T-helper 17 cell (primary cell): ENCODE measurements around the gene TLE4. TPM values are rescaled to one million over a fixed set of nuclear protein-coding genes. Genes with fewer than 3 reads are reported as not detected.
"Not testable (repeated sequence)": the region's sequence is repeated elsewhere in the genome, so short reads cannot be mapped to it uniquely, and the experiment has no call there.

Source experiments
- ATAC-seq: fragments of 150-1000 bp; cut with Tn5 transposase; 2 replicates; pipeline ENCODE4 v1.10.0; 2021; ENCODE audit warnings: mild to moderate bottlenecking, moderate library complexity
- DNase-seq, 3 donors: peaks; one replicate each; pipeline versions ENCODE4 v3.0.0 to v3.0.0-alpha.2; 2020 to 2021
- H3K9me3 ChIP-seq: one replicate; pipeline ENCODE4 v1.7.0; 2013; ENCODE audit warnings: low read length, mild to moderate bottlenecking; ENCODE audit not compliant: control insufficient read depth, poor library complexity, severe bottlenecking
- H3K27ac Mint-ChIP-seq: one replicate; pipeline ENCODE4 v1.8.0; 2022; ENCODE audit warnings: mild to moderate bottlenecking, moderate library complexity, mixed read lengths
- H3K27me3 Mint-ChIP-seq: one replicate; pipeline ENCODE4 v1.8.0; 2022; ENCODE audit warnings: mixed read lengths
- H3K36me3 Mint-ChIP-seq: one replicate; pipeline ENCODE4 v1.8.0; 2022; ENCODE audit warnings: low read depth, mixed read lengths
- H3K4me1 Mint-ChIP-seq: one replicate; pipeline ENCODE4 v1.8.0; 2022; ENCODE audit warnings: mild to moderate bottlenecking, mixed read lengths
- H3K4me3 Mint-ChIP-seq: one replicate; pipeline ENCODE4 v1.8.0; 2022; ENCODE audit warnings: mild to moderate bottlenecking, moderate library complexity, mixed read lengths
- total RNA-seq, 4 donors: library from RNA in 2 of 4; stranded (reverse) in 2 of 4; gene quantifications; one replicate each; pipeline ENCODE4 v1.2.3 and lab custom pipeline; 2022 to 2026

Gene TLE4
- total RNA-seq, 2 donors from 2014 or later, result 104 to 154 TPM

- no peak for ATAC-seq
- Mint-ChIP-seq H3K27ac (peak overlapping the region; percentile 10), H3K4me3 (no peak overlapping the region), H3K4me1 (peaks cover 47% of the 10 kb centered on the region), H3K36me3 (no peaks in the 10 kb centered on the region), H3K27me3 (no peaks in the 10 kb centered on the region)
- H3K9me3 ChIP-seq, result no peaks in the 10 kb centered on the region
- DNase-seq, result no peak
These were observed 27.0 kb downstream of the TLE4 start for GRCh38 chr9:79598562-79599345.

DNA sequence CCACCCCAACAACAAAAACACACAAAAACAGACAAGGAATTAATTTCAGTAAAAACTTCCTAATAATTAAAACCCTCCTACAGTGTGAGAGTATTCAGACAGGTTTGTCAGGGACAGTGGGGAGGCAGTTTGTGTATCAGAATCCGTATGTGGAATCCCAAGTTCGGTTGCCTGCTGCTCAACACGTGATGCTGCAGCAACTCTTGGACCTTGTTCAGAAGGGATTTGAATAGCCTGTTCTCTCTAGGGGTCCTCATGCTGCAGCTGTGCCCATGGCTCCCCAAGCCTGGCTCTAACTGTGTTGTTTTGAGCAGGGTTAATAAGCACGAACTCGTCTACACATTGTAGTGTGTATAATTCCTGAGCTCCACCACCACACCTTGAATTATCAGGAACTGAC is 28.7 kb downstream of the TLE4 start:
- Mint-ChIP-seq H3K4me3 (no peak overlapping the region), H3K36me3 (no peaks in the 10 kb centered on the region), H3K4me1 (peaks cover 37% of the 10 kb centered on the region), H3K27ac (no peak overlapping the region), H3K27me3 (no peaks in the 10 kb centered on the region)
- DNase-seq (no peak), ATAC-seq (no peak)
- no peaks in the 10 kb centered on the region for H3K9me3 ChIP-seq

DNA sequence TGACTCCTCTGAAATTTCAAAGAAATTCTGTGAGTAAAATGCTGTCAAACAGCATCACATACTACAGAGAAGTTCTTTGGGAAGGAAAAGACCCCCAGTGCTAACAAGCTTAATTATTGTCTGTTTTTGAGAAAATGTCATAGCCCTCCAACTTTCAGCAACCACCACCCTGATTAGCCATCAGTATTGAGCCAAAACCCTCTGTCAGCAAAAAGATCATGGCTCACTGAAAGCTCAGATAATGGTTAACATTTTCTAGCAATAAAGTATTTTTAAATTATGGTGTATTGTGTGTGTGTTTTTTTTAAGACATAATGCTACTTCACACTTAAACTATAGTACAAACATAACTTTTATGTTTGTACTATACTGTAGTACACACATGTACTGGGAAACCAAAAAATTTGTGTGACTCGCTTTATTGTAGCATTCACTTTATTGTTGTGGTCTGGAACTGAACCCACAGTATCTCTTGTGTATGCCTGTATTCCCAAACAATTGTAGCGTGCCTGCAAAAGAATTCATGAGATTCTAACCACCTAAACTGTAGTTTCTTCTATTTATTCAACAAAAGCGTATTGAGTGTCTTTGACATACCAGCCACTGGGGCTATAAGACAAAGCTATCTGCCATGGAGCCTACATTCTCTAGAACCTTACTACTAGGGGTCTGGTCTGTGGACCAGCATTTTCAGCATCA is 31.6 kb downstream of the TLE4 start:
- H3K27ac Mint-ChIP-seq, result no peak overlapping the region
- no peak overlapping the region for H3K4me3 Mint-ChIP-seq
- no peaks in the 10 kb centered on the region for H3K27me3 Mint-ChIP-seq
- peaks cover 25% of the 10 kb centered on the region for H3K4me1 Mint-ChIP-seq
- no peak for DNase-seq
- H3K36me3 Mint-ChIP-seq, result peaks cover 3% of the 10 kb centered on the region
- H3K9me3 ChIP-seq, result no peaks in the 10 kb centered on the region
- ATAC-seq, result no peak

DNA sequence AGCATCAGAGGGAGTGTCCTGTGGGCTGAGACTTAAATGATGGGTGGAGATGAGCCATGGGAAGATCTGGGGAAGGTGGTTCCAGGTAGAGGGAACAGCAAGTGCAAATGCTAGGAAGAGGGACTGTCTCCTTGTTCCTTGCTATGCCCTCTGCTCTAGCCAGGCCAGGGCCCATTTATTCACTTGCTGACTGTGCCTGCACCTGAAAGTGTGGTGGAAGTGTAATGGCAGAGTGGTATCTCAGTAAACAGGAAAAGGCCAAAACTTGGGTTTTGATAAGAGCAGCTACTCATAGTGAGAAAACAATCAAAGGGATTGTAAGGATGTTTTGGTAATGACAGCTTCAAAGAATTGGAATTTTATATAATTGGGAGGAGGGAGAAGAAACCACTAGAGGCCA is 32.4 kb downstream of the TLE4 start:
- Mint-ChIP-seq H3K36me3 (peaks cover 3% of the 10 kb centered on the region), H3K4me3 (no peak overlapping the region), H3K27me3 (no peaks in the 10 kb centered on the region), H3K27ac (no peak overlapping the region), H3K4me1 (peaks cover 17% of the 10 kb centered on the region)
- no peak for ATAC-seq
- no peak for DNase-seq
- H3K9me3 ChIP-seq, result no peaks in the 10 kb centered on the region

- Mint-ChIP-seq H3K4me1 (peaks cover 16% of the 10 kb centered on the region), H3K4me3 (no peak overlapping the region), H3K27me3 (no peaks in the 10 kb centered on the region), H3K27ac (no peak overlapping the region), H3K36me3 (peaks cover 3% of the 10 kb centered on the region)
- DNase-seq, result no peak
- ATAC-seq, result no peak
- H3K9me3 ChIP-seq, result no peaks in the 10 kb centered on the region
These were observed 33.3 kb downstream of the TLE4 start for GRCh38 chr9:79604921-79605562.

DNA sequence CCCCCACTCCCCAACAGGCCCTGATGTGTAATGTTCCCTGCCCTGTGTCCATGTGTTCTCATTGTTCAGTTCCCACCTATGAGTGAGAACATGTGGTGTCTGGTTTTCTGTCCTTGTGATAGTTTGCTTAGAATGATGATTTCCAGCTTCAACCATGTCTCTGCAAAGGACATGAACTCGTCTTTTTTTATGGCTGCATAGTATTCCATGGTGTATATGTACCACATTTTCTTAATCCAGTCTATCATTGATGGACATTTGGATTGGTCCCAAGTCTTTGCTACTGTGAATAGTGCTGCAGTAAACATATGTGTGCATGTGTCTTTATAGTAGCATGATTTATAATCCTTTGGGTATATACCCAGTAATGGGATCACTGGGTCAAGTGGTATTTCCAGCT is 34.8 kb downstream of the TLE4 start:
- not testable (repeated sequence) for H3K36me3 Mint-ChIP-seq, DNase-seq, H3K9me3 ChIP-seq, H3K27me3 Mint-ChIP-seq, H3K27ac Mint-ChIP-seq, ATAC-seq, H3K4me3 Mint-ChIP-seq
- peaks cover 18% of the 10 kb centered on the region for H3K4me1 Mint-ChIP-seq

DNA sequence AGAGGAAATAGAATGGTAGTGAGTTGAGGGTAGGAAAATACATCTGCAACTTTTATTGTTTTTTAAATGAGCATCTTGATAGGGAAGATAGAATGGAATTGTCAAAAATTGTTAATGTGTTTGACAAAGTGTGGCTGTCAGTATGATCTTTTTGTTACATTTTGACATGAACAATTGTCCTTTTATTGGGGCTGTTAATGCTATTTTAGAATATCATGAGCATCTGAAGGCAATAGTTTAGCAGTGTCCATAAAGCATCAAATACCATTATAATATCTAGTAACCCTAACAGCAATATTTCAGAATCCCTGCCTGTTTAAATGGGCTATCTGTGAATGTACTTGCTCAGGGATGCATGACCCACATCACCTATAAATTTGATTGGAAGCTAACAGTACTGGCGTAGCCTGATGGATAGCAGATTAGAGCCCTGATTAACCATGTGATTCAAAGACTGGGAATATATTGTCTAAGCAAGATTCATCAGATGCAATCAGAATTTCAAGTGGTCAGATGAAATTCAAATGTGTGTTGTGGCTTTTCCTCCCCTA is 37.8 kb downstream of the TLE4 start:
- no peak overlapping the region for H3K4me3 Mint-ChIP-seq
- H3K36me3 Mint-ChIP-seq, result peaks cover 6% of the 10 kb centered on the region

GRCh38 chr9:79610019-79610631 is 38.4 kb downstream of the TLE4 start:
- H3K9me3 ChIP-seq, result no peaks in the 10 kb centered on the region
- no peak overlapping the region for H3K27ac Mint-ChIP-seq
- H3K4me3 Mint-ChIP-seq, result no peak overlapping the region
- peaks cover 8% of the 10 kb centered on the region for H3K36me3 Mint-ChIP-seq
- ATAC-seq (no peak), DNase-seq (no peak)
- H3K27me3 Mint-ChIP-seq, result no peaks in the 10 kb centered on the region
- H3K4me1 Mint-ChIP-seq, result peaks cover 32% of the 10 kb centered on the region

More for the DNA sequence above, 37.8 kb downstream of the TLE4 start:
- no peaks in the 10 kb centered on the region for H3K9me3 ChIP-seq
- ATAC-seq, result no peak
- no peak for DNase-seq
- Mint-ChIP-seq H3K27me3 (no peaks in the 10 kb centered on the region), H3K27ac (no peak overlapping the region), H3K4me1 (peaks cover 28% of the 10 kb centered on the region)

DNA sequence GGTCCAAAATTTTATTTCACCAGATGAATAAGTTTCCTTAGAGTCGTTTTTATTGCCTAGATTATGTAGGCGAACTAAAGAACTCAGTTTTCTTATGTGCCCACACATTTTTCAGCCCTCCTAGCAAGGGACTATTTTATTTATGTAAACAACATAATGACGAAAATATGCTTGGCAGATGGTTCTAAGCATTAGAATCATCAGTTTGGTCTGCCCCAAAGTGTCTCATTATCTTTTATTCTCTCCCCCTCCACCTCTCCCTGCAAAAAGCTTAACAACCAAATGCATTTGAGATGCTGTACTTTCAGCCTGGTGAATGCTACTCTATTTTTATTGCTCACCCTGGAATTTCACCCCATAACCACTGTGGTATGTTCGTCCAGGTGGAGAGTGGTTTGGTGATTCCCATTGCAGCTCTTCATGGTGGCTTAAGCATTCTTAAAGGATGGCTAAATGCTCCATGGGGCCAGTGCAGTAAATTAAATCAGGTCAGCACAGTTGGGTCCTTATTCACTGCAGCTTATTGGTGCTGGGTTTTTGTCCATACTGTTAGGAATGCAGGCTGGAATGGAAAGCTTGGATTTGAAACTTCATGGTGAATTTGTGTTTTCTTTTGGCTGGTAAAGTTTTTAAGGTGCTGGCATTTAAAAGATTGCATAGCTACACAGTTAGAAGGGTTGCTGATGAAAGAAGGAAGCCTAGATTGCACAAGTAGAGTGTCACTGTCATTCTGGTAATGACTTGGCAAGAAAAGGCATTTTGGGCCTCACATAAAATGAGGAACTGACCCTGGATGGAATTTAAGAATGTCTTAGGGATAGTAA is 39.2 kb downstream of the TLE4 start:
- DNase-seq (no peak), ATAC-seq (no peak)
- H3K36me3 Mint-ChIP-seq, result peaks cover 8% of the 10 kb centered on the region
- H3K27ac Mint-ChIP-seq, result no peak overlapping the region
- H3K4me3 Mint-ChIP-seq, result no peak overlapping the region
- H3K9me3 ChIP-seq, result no peaks in the 10 kb centered on the region
- H3K4me1 Mint-ChIP-seq, result peaks cover 32% of the 10 kb centered on the region
- no peaks in the 10 kb centered on the region for H3K27me3 Mint-ChIP-seq

GRCh38 chr9:79613145-79613544 is 41.4 kb downstream of the TLE4 start:
- H3K27ac Mint-ChIP-seq, result no peak overlapping the region
- no peak for DNase-seq

DNA sequence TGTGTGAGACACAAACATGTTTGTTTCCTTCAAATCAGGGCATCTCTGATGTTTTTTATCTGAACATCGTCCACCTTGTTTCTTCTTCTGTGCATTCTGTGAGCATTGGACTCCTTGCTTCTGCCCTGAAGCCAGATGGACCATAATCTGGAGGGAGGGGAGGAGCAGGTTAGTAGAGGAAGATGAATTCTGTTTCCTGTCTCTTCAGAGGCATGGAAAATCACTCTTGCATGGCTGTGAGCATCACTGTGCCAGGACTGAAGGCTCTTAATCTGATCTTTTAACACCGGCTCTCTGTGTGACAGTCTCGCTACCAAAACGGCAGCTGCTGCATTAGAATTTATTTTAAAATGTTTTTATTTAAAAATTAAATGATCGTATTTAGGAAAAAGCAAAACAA is 43.3 kb downstream of the TLE4 start:
- H3K27ac Mint-ChIP-seq, result no peak overlapping the region
- no peaks in the 10 kb centered on the region for H3K9me3 ChIP-seq
- DNase-seq, result no peak

More at GRCh38 chr9:79613145-79613544, 41.4 kb downstream of the TLE4 start:
- H3K9me3 ChIP-seq, result no peaks in the 10 kb centered on the region
- Mint-ChIP-seq H3K4me1 (peaks cover 35% of the 10 kb centered on the region), H3K4me3 (no peak overlapping the region), H3K27me3 (no peaks in the 10 kb centered on the region), H3K36me3 (peaks cover 5% of the 10 kb centered on the region)
- no peak for ATAC-seq

DNA sequence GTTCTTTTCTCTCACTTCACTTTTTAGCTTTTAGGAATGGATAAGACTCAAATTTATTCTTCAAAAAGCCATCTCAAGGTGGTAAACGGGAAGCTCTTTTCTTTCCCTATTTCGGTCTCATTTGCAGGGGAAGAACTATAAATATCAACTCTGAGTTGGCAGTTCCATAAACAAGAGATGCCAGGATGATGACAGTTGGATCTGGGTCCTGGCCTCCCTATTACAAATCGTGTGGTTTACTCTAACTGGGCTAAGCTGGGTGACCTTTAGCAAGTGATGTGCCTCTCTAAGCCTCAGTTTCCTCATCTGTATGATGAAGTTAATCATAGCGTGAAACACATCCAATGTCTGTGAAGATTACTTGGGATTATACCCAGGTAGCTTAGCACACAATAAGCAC is 44.2 kb downstream of the TLE4 start:
- H3K4me1 Mint-ChIP-seq, result peaks cover 36% of the 10 kb centered on the region
- H3K4me3 Mint-ChIP-seq, result no peak overlapping the region
- DNase-seq (no peak), ATAC-seq (no peak)
- no peaks in the 10 kb centered on the region for H3K27me3 Mint-ChIP-seq
- H3K27ac Mint-ChIP-seq, result no peak overlapping the region
- peaks cover 5% of the 10 kb centered on the region for H3K36me3 Mint-ChIP-seq
- H3K9me3 ChIP-seq, result no peaks in the 10 kb centered on the region

More for the DNA sequence above, 43.3 kb downstream of the TLE4 start:
- no peaks in the 10 kb centered on the region for H3K27me3 Mint-ChIP-seq
- H3K4me3 Mint-ChIP-seq, result no peak overlapping the region
- no peak for ATAC-seq
- peaks cover 5% of the 10 kb centered on the region for H3K36me3 Mint-ChIP-seq
- peaks cover 38% of the 10 kb centered on the region for H3K4me1 Mint-ChIP-seq
